Dedifferentiated amniotic fluid mesenchymal stem cell (primary cell): Measurements from ENCODE around the gene ZNF189.

ENCODE experiments used
- DNase-seq: peaks from one replicate; pipeline ENCODE4 v3.0.0-alpha.2; 2016; ENCODE audit errors: extremely low spot score

ZNF189 gene

GRCh38 chr9:101398068-101398929 lies at the start of gene ZNF189, which contains the start of gene MRPL50:
Gene ZNF189 (plus strand): TSS chr9:101398851. CDS start chr9:101399157, 306 bp downstream.
Gene MRPL50 (minus strand): TSS chr9:101398618. CDS start chr9:101398592, 26 bp downstream.
- DNase-seq: peak; percentile 100

- DNase-seq: no peak
These were observed 48.4 kb upstream of the ZNF189 start for GRCh38 chr9:101350285-101350684.

DNA sequence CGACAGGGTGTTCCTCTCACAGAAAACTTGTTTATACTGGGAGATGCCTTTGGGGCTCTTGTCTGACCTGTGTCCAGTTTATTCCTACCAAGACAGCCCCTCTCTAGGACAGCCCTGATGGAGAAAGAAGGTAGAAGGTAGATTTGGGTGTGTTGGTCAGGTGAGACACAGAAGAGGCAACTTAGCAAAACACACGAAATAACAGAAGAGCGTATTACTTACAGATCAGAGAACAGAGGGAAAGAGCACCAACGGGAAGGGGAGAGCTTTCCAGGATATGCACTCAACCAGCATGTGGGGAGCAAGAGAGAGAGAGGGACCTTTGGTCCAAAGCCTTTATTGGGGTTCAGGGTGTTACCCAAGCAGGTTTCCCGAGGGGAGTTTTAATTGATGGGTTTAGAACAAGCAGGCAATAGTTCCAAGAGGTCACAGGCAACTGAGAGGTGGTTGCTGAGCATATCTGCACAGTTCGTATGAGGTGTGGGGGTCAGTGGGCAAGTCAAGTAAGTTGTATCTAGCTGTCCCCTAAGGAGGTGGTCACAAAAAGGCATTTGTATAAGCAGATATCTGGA lies 45.7 kb upstream of the ZNF189 start:
- no peak for DNase-seq

DNA sequence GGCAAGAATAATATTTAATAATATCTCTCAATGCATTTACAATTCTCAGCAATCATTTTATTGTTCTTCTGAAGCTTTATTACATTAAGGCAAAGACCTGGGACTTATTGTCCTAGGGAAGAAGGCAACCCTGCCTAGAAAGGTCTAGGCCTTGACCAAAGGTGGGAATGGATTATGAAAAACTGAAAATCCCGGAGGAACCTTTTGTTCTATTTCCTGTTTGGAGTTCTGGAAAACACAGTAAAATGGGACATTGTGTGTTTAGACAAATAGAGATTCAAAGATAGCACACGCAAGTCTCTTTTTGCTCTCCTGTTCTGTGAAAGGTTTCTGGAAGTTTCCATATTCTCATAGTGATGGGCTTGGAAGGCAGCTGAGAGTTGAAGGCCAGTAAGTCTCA lies 45.0 kb upstream of the ZNF189 start:
- DNase-seq: no peak

DNA sequence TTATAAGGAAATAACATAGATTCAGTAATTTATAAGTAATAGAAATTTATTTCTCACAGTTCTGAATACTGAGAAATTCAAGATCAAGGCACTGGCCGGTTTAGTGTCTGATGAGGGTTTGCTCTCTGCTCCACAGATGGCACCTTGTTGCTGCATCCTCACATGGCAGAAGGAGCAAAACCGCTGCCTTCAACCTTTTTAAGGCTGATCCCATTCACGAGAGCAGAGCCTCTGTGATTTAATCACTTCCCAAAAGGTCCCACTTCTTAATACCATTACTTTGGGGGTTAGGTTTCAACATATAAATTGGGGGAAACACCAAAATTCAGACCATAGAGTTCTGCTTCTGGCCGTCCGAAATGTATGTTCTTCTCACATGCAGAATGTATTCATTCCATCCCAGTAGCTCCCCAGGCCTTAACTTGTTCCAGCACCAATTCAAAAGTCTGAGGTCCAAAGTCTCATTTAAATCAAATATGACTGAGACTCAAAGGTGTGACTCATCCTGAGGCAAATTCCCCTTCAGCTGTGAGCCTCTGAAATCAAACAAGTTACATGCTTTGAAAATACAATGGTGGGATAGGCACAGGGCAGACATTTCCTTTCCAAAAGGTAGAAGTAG lies 44.4 kb upstream of the ZNF189 start:
- no peak for DNase-seq

- no peak for DNase-seq
These were observed 43.6 kb upstream of the ZNF189 start for GRCh38 chr9:101354765-101355708.

GRCh38 chr9:101356619-101357018 lies 42.0 kb upstream of the ZNF189 start:
- no peak for DNase-seq

DNA sequence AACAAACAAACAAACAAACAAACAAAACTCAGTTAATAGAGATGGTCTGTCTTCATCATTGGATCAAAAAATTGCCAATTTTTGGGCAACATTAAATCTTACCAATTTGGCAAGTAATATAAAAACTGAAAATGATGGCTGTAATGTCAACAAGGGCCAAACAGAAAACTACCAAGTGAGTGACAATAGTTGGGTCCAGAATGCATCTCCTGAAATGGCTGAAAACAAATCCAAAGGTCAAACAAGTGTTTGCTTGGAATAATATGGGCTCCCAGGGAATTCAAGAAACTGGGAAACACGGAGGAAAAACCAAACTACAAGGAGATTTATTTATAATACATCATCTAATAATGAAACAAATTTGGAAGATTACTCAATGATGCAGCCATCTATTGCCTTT lies 39.0 kb upstream of the ZNF189 start:
- no peak for DNase-seq

GRCh38 chr9:101360647-101361046 lies 38.0 kb upstream of the ZNF189 start:
- no peak for DNase-seq

GRCh38 chr9:101362450-101362849 lies 36.2 kb upstream of the ZNF189 start:
- no peak for DNase-seq

DNA sequence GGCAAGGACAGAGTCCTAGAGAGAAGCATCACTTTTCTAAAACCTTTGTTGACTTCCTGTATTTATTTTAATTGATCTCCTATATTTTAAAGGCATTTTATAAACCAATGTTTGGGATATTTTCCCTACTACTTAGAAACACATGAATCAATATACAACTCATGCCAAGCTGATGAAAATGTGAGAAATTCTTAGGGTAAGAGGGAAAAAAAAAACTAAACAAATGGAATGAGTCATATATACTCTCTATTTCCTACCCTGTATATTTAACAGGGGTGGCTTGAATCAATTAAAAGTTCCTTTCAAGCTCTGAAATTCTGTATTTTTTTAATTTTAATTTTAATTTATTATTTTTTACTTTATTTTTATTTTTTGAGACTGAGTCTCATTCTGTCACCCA lies 33.5 kb upstream of the ZNF189 start:
- peak; percentile 15 for DNase-seq

GRCh38 chr9:101366038-101366756 lies 32.5 kb upstream of the ZNF189 start:
- DNase-seq: no peak

- no peak for DNase-seq
These were observed 31.3 kb upstream of the ZNF189 start for GRCh38 chr9:101367323-101367722.

GRCh38 chr9:101369286-101369685 lies 29.4 kb upstream of the ZNF189 start:
- no peak for DNase-seq

GRCh38 chr9:101369884-101370531 lies 28.6 kb upstream of the ZNF189 start:
- no peak for DNase-seq

- DNase-seq: no peak
These were observed 26.8 kb upstream of the ZNF189 start for GRCh38 chr9:101371813-101372212.

- no peak for DNase-seq
These were observed 26.1 kb upstream of the ZNF189 start for GRCh38 chr9:101372327-101373118.

GRCh38 chr9:101375546-101375945 lies 23.1 kb upstream of the ZNF189 start:
- no peak for DNase-seq

GRCh38 chr9:101376111-101376848 lies 22.4 kb upstream of the ZNF189 start:
- no peak for DNase-seq
